ENCODE results near the gene ZSCAN20.
"Not testable (repeated sequence)": the region's sequence is repeated elsewhere in the genome, so short reads cannot be mapped to it uniquely, and the experiment has no call there.

ZSCAN20 gene

DNA sequence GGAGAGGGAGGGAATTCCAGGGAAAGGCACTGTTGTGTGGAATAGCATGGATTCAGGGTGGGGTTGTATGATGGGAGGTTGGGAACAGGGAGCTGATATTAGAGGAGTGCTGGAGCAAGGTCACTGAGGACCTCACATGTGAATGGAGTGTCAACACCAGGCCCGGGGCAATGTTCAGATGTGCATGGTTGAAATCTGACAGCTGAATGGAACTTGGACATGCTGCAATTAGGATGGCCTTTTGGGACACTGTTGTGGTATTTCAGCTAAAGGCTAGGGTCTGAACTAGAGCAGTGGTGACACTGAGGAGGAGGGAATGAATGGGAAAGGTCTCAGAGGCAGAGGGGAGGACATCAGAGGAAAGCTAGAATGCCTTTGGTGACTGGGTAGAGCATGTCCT lies 25.0 kb downstream of the ZSCAN20 start:
- no peak for DNase-seq

GRCh38 chr1:33500547-33500946 lies 28.1 kb downstream of the ZSCAN20 start:
- DNase-seq = no peak

DNA sequence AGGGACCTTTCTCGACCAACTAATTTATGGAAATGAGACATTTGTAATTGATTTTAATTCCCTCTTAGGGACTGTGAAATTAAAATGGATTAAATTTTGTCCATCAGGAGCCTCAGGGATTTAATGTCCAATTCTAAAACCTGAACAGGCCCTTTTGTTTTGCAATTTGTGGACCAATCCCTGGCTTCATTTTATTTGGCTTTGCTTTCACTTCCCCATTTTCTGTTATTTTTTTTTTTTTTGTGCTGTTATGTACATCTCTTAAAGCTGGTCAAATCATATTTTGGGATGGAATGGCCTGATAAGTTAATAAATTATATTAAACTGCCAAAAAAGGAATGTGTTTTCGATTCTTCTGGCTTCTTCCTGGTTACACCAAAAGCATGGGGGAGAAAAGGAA lies 28.9 kb downstream of the ZSCAN20 start:
- DNase-seq = no peak

GRCh38 chr1:33501774-33502173 lies 29.3 kb downstream of the ZSCAN20 start:
- no peak for DNase-seq

- no peak for DNase-seq
These were observed 30.3 kb downstream of the ZSCAN20 start for GRCh38 chr1:33502726-33503125.

DNA sequence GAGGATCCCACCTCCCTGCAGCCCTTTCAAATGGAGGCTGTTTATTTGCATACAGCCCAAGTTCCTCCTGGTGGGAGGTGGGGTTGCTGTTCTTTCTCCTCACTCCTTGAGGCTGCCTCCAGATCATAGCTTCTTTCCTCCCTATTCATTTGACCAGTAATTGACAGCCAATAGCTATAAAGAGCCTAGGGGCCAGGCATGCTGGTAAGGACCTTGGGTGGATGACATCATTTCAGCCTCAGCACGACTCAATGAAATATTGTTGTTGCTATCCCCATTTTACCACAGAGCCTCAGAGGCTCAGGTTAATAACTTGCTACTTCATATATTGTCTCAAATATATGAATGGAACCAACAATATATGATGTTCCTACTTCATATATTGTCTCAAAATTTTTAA lies 31.1 kb downstream of the ZSCAN20 start:
- no peak for DNase-seq

DNA sequence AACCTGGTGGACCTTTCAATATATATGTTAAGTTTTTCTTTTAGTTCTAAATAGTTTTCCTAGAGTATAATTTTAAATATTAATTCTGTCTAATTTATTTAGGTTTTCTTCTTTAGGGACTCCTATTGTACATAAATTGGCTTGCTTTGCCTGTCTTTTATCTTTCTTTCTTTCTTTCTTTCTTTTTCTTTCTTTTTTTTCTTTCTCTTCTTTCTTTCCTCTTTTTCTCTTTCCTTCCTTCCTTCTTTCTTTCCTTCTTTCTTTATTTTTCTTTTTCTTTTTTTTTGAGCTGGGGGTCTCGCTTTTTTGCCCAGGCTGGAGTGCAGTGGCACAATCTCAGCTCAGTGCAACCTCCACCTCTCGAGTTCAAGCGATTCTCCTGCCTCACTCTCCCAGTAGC lies 35.2 kb downstream of the ZSCAN20 start:
- no peak for DNase-seq

- DNase-seq = no peak
These were observed 35.7 kb downstream of the ZSCAN20 start for GRCh38 chr1:33508151-33508550.

DNA sequence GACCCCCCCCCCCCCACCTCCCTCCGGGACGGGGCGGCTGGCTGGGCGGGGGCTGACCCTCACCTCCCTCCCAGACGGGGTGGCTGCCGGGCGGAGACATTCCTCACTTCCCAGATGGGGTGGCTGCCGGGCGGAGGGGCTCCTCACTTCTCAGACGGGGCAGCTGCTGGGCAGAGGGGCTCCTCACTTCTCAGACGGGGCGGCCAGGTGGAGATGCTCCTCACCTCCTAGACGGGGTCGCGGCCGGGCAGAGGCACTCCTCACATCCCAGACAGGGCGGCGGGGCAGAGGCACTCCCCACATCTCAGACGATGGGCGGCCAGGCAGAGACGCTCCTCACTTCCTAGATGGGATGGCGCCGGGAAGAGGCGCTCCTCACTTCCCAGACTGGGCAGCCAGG lies 36.8 kb downstream of the ZSCAN20 start:
- DNase-seq = not testable (repeated sequence)

DNA sequence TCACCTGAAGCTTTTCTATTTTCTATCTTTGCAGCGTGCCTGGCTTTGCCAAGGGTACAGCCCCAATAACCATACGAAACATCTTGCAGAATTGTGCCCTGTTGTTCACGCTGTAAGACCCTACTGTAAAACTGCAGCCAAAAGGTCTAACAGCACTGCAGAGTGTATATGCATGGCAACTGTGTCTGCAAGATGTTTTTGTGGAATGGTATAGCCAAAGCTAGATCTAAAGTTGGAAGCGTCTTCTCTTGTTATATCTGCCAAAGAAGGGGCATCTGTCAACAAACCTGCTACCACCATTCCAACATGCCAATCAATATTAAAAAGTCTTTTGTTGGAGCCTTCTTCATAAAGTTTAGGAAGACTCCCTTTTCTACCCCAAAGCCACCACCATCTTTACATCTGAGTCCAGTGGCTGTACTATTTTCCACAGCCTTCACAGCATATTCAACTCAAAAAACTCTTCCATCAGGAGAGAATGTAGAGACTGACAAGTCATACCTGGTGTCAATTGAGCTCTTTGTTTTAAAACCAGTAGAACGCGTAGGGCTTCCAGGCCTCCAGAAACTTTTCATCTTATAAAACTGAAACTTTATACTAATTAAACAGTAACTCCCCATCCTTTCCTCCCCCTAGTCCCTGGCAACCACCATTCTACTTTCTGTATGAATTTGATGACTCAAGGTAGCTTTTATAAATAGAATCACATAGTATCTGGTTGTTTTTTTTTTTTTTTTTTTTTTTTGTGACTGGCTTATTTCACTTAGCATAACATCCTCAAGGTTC lies 40.0 kb downstream of the ZSCAN20 start:
- DNase-seq = no peak

DNA sequence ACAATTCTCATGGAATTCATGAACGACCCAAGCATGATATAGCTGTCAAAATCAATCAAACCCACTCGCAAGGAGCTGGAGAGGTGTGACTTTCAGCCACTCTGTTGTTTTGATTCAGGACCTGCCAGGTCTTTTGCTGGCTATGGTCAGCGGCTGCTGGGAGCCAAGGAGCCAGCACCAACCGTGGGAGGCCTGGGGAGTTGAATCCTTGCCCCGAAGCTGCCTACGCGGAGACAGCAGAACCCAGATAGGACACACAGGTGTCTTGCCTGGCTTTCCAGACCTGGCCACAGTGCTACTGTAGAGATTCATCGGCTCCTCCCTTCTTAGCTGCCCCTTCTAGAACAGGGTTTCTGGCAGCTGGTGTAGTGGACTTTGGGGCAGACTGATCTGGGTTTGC lies 42.7 kb downstream of the ZSCAN20 start:
- DNase-seq = no peak

- DNase-seq = no peak
These were observed 43.2 kb downstream of the ZSCAN20 start for GRCh38 chr1:33515607-33516006.

DNA sequence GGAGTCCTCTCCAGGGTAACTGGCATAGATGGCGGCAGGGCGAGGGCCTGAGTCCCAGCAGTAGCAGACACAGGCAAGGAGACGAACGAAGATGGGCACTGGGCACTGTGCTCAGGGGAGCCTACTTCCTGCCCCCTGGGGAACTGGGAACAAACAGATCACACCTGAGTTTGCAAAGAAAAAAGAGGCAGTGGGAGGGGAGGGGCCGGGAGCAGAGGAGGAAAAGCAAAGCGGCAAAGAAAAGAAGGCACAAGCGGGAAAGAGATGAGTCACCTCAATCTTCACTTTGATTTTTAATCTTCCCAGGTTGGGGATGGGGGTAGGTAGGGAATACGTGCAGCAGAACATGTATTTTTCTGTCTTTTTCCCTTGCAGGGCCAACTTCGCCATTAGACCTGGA lies 44.0 kb downstream of the ZSCAN20 start:
- no peak for DNase-seq

GRCh38 chr1:33516891-33517567 lies 44.6 kb downstream of the ZSCAN20 start:
- no peak for DNase-seq

- DNase-seq = no peak
These were observed 45.3 kb downstream of the ZSCAN20 start for GRCh38 chr1:33517596-33518250.

DNA sequence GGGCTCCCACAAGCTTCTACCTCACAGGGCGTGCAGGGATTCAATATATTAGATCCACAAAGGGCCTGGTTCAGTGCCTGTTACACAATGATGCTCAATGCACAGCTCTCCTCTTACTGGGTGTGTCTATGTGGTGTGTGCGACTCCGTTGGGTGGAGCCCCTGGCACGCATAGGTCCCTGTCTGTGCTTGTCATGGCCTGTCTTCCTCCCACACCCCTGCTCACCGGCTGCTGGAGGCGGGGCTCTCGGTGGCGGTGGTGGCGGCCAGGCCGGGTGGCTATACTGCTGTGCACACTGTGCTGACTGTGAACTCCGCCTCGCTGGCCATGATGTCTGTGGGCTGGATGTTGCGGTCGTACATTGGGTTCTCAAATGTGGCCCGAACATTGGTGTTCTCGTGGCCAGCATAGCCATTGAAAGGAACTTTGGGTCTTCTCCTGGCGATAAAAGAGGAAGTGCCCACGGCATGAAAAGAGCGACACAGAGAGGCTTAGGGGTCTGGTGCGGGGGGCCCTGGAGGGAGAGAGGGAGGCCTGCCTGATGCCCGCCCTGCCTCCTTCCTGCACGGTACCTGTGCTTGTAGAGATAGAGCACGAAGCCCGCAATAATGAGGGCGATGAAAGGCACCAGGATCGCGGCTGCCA lies 46.9 kb downstream of the ZSCAN20 start:
- no peak for DNase-seq

GRCh38 chr1:33524586-33524985 lies 52.1 kb downstream of the ZSCAN20 start:
- no peak for DNase-seq

- no peak for DNase-seq
These were observed 55.5 kb downstream of the ZSCAN20 start for GRCh38 chr1:33527934-33528333.

DNA sequence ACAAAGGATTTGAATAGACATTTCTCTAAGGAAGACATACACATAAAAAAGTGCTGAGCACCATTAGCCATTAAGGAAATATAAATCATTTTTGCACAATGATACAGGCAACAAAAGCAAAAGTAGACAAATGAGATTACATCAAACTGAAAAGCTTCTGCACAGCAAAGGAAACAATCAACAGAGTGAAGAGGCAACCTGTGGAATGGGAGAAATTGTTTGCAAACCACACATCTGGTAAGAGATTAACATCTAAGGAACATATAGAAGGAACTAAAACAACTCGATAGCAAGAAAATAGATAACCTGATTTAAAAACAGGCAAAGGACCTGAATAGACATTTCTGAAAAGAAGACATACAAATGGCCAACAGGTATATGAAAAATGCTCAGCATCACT lies 57.5 kb downstream of the ZSCAN20 start:
- DNase-seq = no peak

GRCh38 chr1:33532250-33532649 lies 59.8 kb downstream of the ZSCAN20 start:
- DNase-seq = no peak

GRCh38 chr1:33532936-33533335 lies 60.5 kb downstream of the ZSCAN20 start:
- DNase-seq = no peak

DNA sequence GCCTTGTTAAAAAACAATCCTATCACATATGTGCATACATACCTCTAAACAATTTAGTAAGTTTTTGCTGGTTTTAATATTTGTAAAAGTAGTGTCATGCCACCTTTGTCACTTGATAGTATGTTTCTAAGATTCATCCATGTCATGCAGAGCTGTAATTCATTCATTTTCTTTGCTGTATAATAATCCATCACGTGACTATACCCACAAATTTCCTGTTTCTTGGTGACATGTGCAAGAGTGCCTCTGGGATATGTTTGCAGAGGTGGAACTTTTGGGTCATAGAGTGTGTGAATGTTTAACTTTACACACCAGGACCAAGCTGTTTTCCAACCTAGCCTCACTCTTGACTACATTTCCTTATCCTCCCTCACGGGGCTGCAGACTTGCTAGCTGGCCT lies 62.9 kb downstream of the ZSCAN20 start:
- no peak for DNase-seq

- no peak for DNase-seq
These were observed 65.4 kb downstream of the ZSCAN20 start for GRCh38 chr1:33537885-33538284.

DNA sequence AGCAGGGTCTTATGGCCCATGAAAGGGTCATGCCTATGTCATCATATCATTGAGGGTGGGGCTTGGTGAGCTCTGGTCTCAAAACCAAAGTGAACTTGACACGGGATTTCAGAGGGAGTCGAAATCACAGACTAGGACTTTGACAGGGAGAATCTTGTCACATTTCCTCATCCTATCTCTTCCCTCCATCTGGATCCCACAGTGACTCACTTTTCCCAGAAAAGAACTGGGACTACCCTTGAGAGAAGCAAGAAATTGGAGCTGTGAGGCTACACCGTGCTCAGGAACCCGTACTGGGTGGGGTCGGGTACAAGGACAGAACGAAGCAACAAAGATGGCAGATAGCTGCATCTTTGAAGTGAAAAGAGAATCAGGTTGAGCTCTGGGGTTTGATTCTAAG lies 69.5 kb downstream of the ZSCAN20 start:
- DNase-seq = no peak
